ENCODE data around the gene DLGAP1.

The DLGAP1 gene

GRCh38 chr18:3879836-3880120 lies 575.3 kb downstream of the DLGAP1 start:
- no peaks in the 10 kb centered on the region for H3K27me3 ChIP-seq (ENCODE audit: control insufficient read depth in 3 of 3, insufficient read depth in 3 of 3, low read depth in 1 of 3, low read length in 3 of 3)
- no peak overlapping the region for H2AFZ ChIP-seq (ENCODE audit: low read length)
- H4K8ac ChIP-seq (ENCODE audit: low read depth, low read length) = no peak overlapping the region
- H3K4me1 ChIP-seq (ENCODE audit: control insufficient read depth in 2 of 2, insufficient read depth in 1 of 2, low read depth in 1 of 2, low read length in 2 of 2) = peaks cover 0 to 2% of the 10 kb centered on the region in 2 donors
- no peak overlapping the region for H4K91ac ChIP-seq (ENCODE audit: low read depth, low read length, poor library complexity)
- no peaks in the 10 kb centered on the region for H3K79me1 ChIP-seq (ENCODE audit: low read depth, low read length)
- no CpG with 5 or more reads among the region's 19 CpGs for WGBS, 2 donors (ENCODE audit: extremely low coverage in 2 of 2, insufficient read length in 2 of 2, insufficient replicate concordance in 1 of 2)
- H3K23ac ChIP-seq (ENCODE audit: low read depth, low read length, poor library complexity) = peak overlapping the region; percentile 49
- H3K36me3 ChIP-seq (replicated peaks in 1 of 2; ENCODE audit: control insufficient read depth in 2 of 2, insufficient read depth in 2 of 2, low read length in 2 of 2) = no peaks in the 10 kb centered on the region
- no peak overlapping the region for H3K4ac ChIP-seq (ENCODE audit: low read length)
- no peak overlapping the region for H3K4me2 ChIP-seq (ENCODE audit: insufficient read depth, low read length, poor library complexity, severe bottlenecking)
- no peak overlapping the region for H2BK5ac ChIP-seq (ENCODE audit: low read length)
- H2BK12ac ChIP-seq (ENCODE audit: low read length) = peak overlapping the region; percentile 91
- no peak overlapping the region for H3K4me3 ChIP-seq (ENCODE audit: low read length in 2 of 2)
- no peak overlapping the region for H2BK120ac ChIP-seq (ENCODE audit: low read depth, low read length)
- no peaks in the 10 kb centered on the region for H3K9me3 ChIP-seq (replicated peaks in 1 of 2; ENCODE audit: control insufficient read depth in 2 of 2, insufficient read depth in 1 of 2, low read depth in 1 of 2, low read length in 2 of 2)
- H3K27ac ChIP-seq (replicated peaks; ENCODE audit: low read length) = no peak overlapping the region
- peak overlapping the region; percentile 88 for H2AK5ac ChIP-seq (ENCODE audit: low read depth, low read length)
- H3K14ac ChIP-seq (ENCODE audit: low read length) = no peak overlapping the region
- H2BK15ac ChIP-seq (ENCODE audit: low read length) = peak overlapping the region; percentile 69
- no peak for DNase-seq (ENCODE audit: low spot score)
- H3K9ac ChIP-seq (ENCODE audit: low read depth, low read length, poor library complexity) = no peak overlapping the region
- H3K18ac ChIP-seq (ENCODE audit: low read length) = peak overlapping the region; percentile 67

- Histone ChIP-seq H3K36me3 (replicated peaks in 1 of 2; ENCODE audit: control insufficient read depth in 2 of 2, insufficient read depth in 2 of 2, low read length in 2 of 2) (no peaks in the 10 kb centered on the region), H3K14ac (ENCODE audit: low read length) (no peak overlapping the region), H3K27me3 (ENCODE audit: control insufficient read depth in 3 of 3, insufficient read depth in 3 of 3, low read depth in 1 of 3, low read length in 3 of 3) (no peaks in the 10 kb centered on the region), H3K9me3 (replicated peaks in 1 of 2; ENCODE audit: control insufficient read depth in 2 of 2, insufficient read depth in 1 of 2, low read depth in 1 of 2, low read length in 2 of 2) (no peaks in the 10 kb centered on the region), H3K18ac (ENCODE audit: low read length) (peak overlapping the region; percentile 67), H3K4ac (ENCODE audit: low read length) (no peak overlapping the region), H2BK12ac (ENCODE audit: low read length) (peak overlapping the region; percentile 91), H3K79me1 (ENCODE audit: low read depth, low read length) (no peaks in the 10 kb centered on the region), H4K91ac (ENCODE audit: low read depth, low read length, poor library complexity) (no peak overlapping the region), H2BK5ac (ENCODE audit: low read length) (no peak overlapping the region), H3K23ac (ENCODE audit: low read depth, low read length, poor library complexity) (peak overlapping the region; percentile 57), H3K27ac (replicated peaks; ENCODE audit: low read length) (no peak overlapping the region), H2BK15ac (ENCODE audit: low read length) (peak overlapping the region; percentile 69), H3K4me1 (ENCODE audit: control insufficient read depth in 2 of 2, insufficient read depth in 1 of 2, low read depth in 1 of 2, low read length in 2 of 2) (peaks cover under 1 to 2% of the 10 kb centered on the region in 2 donors), H3K4me3 (ENCODE audit: low read length in 2 of 2) (no peak overlapping the region), H3K4me2 (ENCODE audit: insufficient read depth, low read length, poor library complexity, severe bottlenecking) (no peak overlapping the region), H2AFZ (ENCODE audit: low read length) (no peak overlapping the region), H2BK120ac (ENCODE audit: low read depth, low read length) (no peak overlapping the region), H4K8ac (ENCODE audit: low read depth, low read length) (no peak overlapping the region), H2AK5ac (ENCODE audit: low read depth, low read length) (peak overlapping the region; percentile 88), H3K9ac (ENCODE audit: low read depth, low read length, poor library complexity) (no peak overlapping the region)
- no CpG with 5 or more reads among the region's 59 CpGs for WGBS, 2 donors (ENCODE audit: extremely low coverage in 2 of 2, insufficient read length in 2 of 2, insufficient replicate concordance in 1 of 2)
- DNase-seq (ENCODE audit: low spot score) = no peak
These were observed 575.8 kb downstream of the DLGAP1 start for GRCh38 chr18:3879114-3879835.

GRCh38 chr18:3878401-3878800 lies 576.7 kb downstream of the DLGAP1 start:
- Histone ChIP-seq H2BK15ac (ENCODE audit: low read length) (no peak overlapping the region), H3K4me1 (ENCODE audit: control insufficient read depth in 2 of 2, insufficient read depth in 1 of 2, low read depth in 1 of 2, low read length in 2 of 2) (peaks cover 2% of the 10 kb centered on the region in 2 donors), H3K79me1 (ENCODE audit: low read depth, low read length) (no peaks in the 10 kb centered on the region), H3K23ac (ENCODE audit: low read depth, low read length, poor library complexity) (no peak overlapping the region), H3K4ac (ENCODE audit: low read length) (no peak overlapping the region), H2AFZ (ENCODE audit: low read length) (no peak overlapping the region), H2BK120ac (ENCODE audit: low read depth, low read length) (no peak overlapping the region), H2BK5ac (ENCODE audit: low read length) (no peak overlapping the region), H3K9ac (ENCODE audit: low read depth, low read length, poor library complexity) (no peak overlapping the region), H4K91ac (ENCODE audit: low read depth, low read length, poor library complexity) (no peak overlapping the region), H3K4me2 (ENCODE audit: insufficient read depth, low read length, poor library complexity, severe bottlenecking) (no peak overlapping the region), H2AK5ac (ENCODE audit: low read depth, low read length) (no peak overlapping the region), H3K14ac (ENCODE audit: low read length) (no peak overlapping the region), H3K9me3 (replicated peaks in 1 of 2; ENCODE audit: control insufficient read depth in 2 of 2, insufficient read depth in 1 of 2, low read depth in 1 of 2, low read length in 2 of 2) (no peaks in the 10 kb centered on the region), H3K4me3 (ENCODE audit: low read length in 2 of 2) (no peak overlapping the region), H4K8ac (ENCODE audit: low read depth, low read length) (no peak overlapping the region), H3K27ac (replicated peaks; ENCODE audit: low read length) (no peak overlapping the region), H3K36me3 (replicated peaks in 1 of 2; ENCODE audit: control insufficient read depth in 2 of 2, insufficient read depth in 2 of 2, low read length in 2 of 2) (no peaks in the 10 kb centered on the region), H3K18ac (ENCODE audit: low read length) (no peak overlapping the region), H2BK12ac (ENCODE audit: low read length) (no peak overlapping the region), H3K27me3 (ENCODE audit: control insufficient read depth in 3 of 3, insufficient read depth in 3 of 3, low read depth in 1 of 3, low read length in 3 of 3) (no peaks in the 10 kb centered on the region)
- no CpG with 5 or more reads among the region's 7 CpGs for WGBS, 2 donors (ENCODE audit: extremely low coverage in 2 of 2, insufficient read length in 2 of 2, insufficient replicate concordance in 1 of 2)
- no peak for DNase-seq (ENCODE audit: low spot score)

GRCh38 chr18:3877678-3878077 lies 577.4 kb downstream of the DLGAP1 start:
- Histone ChIP-seq H2BK5ac (ENCODE audit: low read length) (no peak overlapping the region), H3K18ac (ENCODE audit: low read length) (no peak overlapping the region), H2BK15ac (ENCODE audit: low read length) (no peak overlapping the region), H2AK5ac (ENCODE audit: low read depth, low read length) (no peak overlapping the region), H3K36me3 (replicated peaks in 1 of 2; ENCODE audit: control insufficient read depth in 2 of 2, insufficient read depth in 2 of 2, low read length in 2 of 2) (no peaks in the 10 kb centered on the region), H4K8ac (ENCODE audit: low read depth, low read length) (no peak overlapping the region), H3K4me1 (ENCODE audit: control insufficient read depth in 2 of 2, insufficient read depth in 1 of 2, low read depth in 1 of 2, low read length in 2 of 2) (peaks cover 2 to 3% of the 10 kb centered on the region in 2 donors), H4K91ac (ENCODE audit: low read depth, low read length, poor library complexity) (no peak overlapping the region), H2BK120ac (ENCODE audit: low read depth, low read length) (no peak overlapping the region), H3K14ac (ENCODE audit: low read length) (no peak overlapping the region), H3K4ac (ENCODE audit: low read length) (no peak overlapping the region), H2BK12ac (ENCODE audit: low read length) (no peak overlapping the region), H3K27me3 (ENCODE audit: control insufficient read depth in 3 of 3, insufficient read depth in 3 of 3, low read depth in 1 of 3, low read length in 3 of 3) (no peaks in the 10 kb centered on the region), H2AFZ (ENCODE audit: low read length) (no peak overlapping the region), H3K4me3 (ENCODE audit: low read length in 2 of 2) (no peak overlapping the region), H3K79me1 (ENCODE audit: low read depth, low read length) (no peaks in the 10 kb centered on the region), H3K9me3 (replicated peaks in 1 of 2; ENCODE audit: control insufficient read depth in 2 of 2, insufficient read depth in 1 of 2, low read depth in 1 of 2, low read length in 2 of 2) (no peaks in the 10 kb centered on the region), H3K4me2 (ENCODE audit: insufficient read depth, low read length, poor library complexity, severe bottlenecking) (no peak overlapping the region), H3K27ac (replicated peaks; ENCODE audit: low read length) (no peak overlapping the region), H3K9ac (ENCODE audit: low read depth, low read length, poor library complexity) (no peak overlapping the region), H3K23ac (ENCODE audit: low read depth, low read length, poor library complexity) (no peak overlapping the region)
- DNase-seq (ENCODE audit: low spot score) = no peak
- WGBS, 2 donors (ENCODE audit: extremely low coverage in 2 of 2, insufficient read length in 2 of 2, insufficient replicate concordance in 1 of 2) = no CpG with 5 or more reads among the region's 2 CpGs

Data from neuronal stem cell (in vitro differentiated cells).